ENCODE measurements around the gene MALAT1. TPM values are rescaled to one million over a fixed set of nuclear protein-coding genes. Genes with fewer than 3 reads are reported as not detected.

Gene MALAT1
- total and polyA plus RNA-seq, 10 of the 15 experiments (the other 5 are each of a cell fraction or from before 2014, with no cell fraction given): 448 to 8,160 (median 2,019) TPM

GRCh38 chr11:65501186-65501471 is 2.3 kb downstream of the MALAT1 start (continued):
- no peak for TF ChIP-seq BCL3 (IDR thresholded peaks at IDR 0.05; ENCODE audit: borderline replicate concordance, insufficient read depth, low read depth, low read length, poor library complexity, severe bottlenecking)
- no peak for TF ChIP-seq SMAD1 (IDR thresholded peaks at IDR 0.05; ENCODE audit: low read depth, partially characterized antibody)
- TF ChIP-seq SREBF2 (IDR thresholded peaks at IDR 0.05; ENCODE audit: low read length): no peak
- peak; percentile 11; the same call in 1 of the 2 replicates for TF ChIP-seq BMI1 (IDR thresholded peaks at IDR 0.05; ENCODE audit: borderline replicate concordance)
- TF ChIP-seq DPF2 (IDR thresholded peaks at IDR 0.05): no peak
- TF ChIP-seq HDAC6 (IDR thresholded peaks at IDR 0.05; ENCODE audit: unreplicated experiment): peak; percentile 16

DNA sequence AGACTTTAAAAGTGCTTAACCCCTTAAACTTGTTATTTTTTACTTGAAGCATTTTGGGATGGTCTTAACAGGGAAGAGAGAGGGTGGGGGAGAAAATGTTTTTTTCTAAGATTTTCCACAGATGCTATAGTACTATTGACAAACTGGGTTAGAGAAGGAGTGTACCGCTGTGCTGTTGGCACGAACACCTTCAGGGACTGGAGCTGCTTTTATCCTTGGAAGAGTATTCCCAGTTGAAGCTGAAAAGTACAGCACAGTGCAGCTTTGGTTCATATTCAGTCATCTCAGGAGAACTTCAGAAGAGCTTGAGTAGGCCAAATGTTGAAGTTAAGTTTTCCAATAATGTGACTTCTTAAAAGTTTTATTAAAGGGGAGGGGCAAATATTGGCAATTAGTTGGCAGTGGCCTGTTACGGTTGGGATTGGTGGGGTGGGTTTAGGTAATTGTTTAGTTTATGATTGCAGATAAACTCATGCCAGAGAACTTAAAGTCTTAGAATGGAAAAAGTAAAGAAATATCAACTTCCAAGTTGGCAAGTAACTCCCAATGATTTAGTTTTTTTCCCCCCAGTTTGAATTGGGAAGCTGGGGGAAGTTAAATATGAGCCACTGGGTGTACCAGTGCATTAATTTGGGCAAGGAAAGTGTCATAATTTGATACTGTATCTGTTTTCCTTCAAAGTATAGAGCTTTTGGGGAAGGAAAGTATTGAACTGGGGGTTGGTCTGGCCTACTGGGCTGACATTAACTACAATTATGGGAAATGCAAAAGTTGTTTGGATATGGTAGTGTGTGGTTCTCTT is 2.8 kb downstream of the MALAT1 start:
- no peak overlapping the region for H2AFZ ChIP-seq (ENCODE audit: control insufficient read depth, low read depth, low read length)
- DNase-seq (ENCODE audit: low read depth, low spot score) (no peak), ATAC-seq (no peak), FAIRE-seq (no peak)
- CTCF ChIA-PET: interaction anchor here (0.6 to 27.9 kb wide), 9 partner anchors 13 to 168 kb away, joined by 3 to 728 read pairs (median 4); partner anchors contain the start of gene DPF2
- peaks cover 12% of the 10 kb centered on the region for H3K4me1 ChIP-seq (ENCODE audit: control insufficient read depth, insufficient read depth, low read length)
- intact Hi-C loops (cut with micrococcal nuclease; ENCODE audit: unreplicated experiment): no loop called here
- peaks cover 96% of the 10 kb centered on the region for H3K79me2 ChIP-seq (ENCODE audit: control insufficient read depth, insufficient read depth, low read length)
- peak overlapping the region; percentile 98 for H3K4me3 ChIP-seq
- H3K9ac ChIP-seq (ENCODE audit: control insufficient read depth, insufficient read depth, low read length): peak overlapping the region; percentile 100
- 0% methylated on average over 3 of the region's 3 CpGs for WGBS (ENCODE audit: insufficient coverage, insufficient replicate concordance, low lambda C conversion rate, missing lambda C conversion rate)
- RAD21 ChIA-PET (ENCODE audit: unreplicated experiment): interaction anchor here (1.7 to 14.2 kb wide), 5 partner anchors 9 to 80 kb away, joined by 5 to 282 read pairs (median 179); partner anchors contain the start of gene NEAT1
- no peak overlapping the region for H3K4me2 ChIP-seq (ENCODE audit: control insufficient read depth, insufficient read depth)
- SMC1A ChIA-PET (ENCODE audit: uncharacterized antibody, unreplicated experiment): interaction anchor here (0.6 to 19.3 kb wide), 8 partner anchors 9 to 87 kb away, joined by 3 to 481 read pairs (median 7); partner anchors contain the start of gene MALAT1
- peaks cover 6 to 36% of the 10 kb centered on the region in 2 experiments for H3K36me3 ChIP-seq (ENCODE audit: control insufficient read depth in 2 of 2, insufficient read depth in 2 of 2, low read length in 1 of 2)
- POLR2A ChIA-PET: interaction anchor here (0.7 to 10.3 kb wide), 9 partner anchors 9 to 124 kb away, joined by 3 to 323 read pairs (median 6); partner anchors contain the start of genes MALAT1, NEAT1 and SLC25A45
- peak overlapping the region; percentile 100; the same call in 1 of the 2 replicates for H3K27ac ChIP-seq (ENCODE audit: control insufficient read depth, insufficient read depth)
- no peaks in the 10 kb centered on the region for H3K27me3 ChIP-seq (replicated peaks in 1 of 2; ENCODE audit: control insufficient read depth in 2 of 2, insufficient read depth in 2 of 2, low read length in 1 of 2)
- BruUV-seq (replicated peaks): no TSS peak
- no peaks in the 10 kb centered on the region for H3K9me3 ChIP-seq (replicated peaks; ENCODE audit: control insufficient read depth, insufficient read depth, low read length)
- H4K20me1 ChIP-seq (ENCODE audit: control insufficient read depth, insufficient read depth): peaks cover 15% of the 10 kb centered on the region
- in situ Hi-C loops (cut with MboI): no loop called here
- peak; percentile 54 for TF ChIP-seq ZBTB11 (CRISPR knock-in tag; IDR thresholded peaks at IDR 0.05)
- TF ChIP-seq NRF1 (conservative IDR thresholded peaks at IDR 0.05; ENCODE audit: low read depth, low read length): no peak
- no peak for TF ChIP-seq ZNF207 (IDR thresholded peaks at IDR 0.05; ENCODE audit: borderline replicate concordance)
- TF ChIP-seq SMAD1 (IDR thresholded peaks at IDR 0.05; ENCODE audit: low read depth, partially characterized antibody): peak; percentile 90
- TF ChIP-seq POLR2AphosphoS5 (IDR thresholded peaks at IDR 0.05; ENCODE audit: low read length): peak; percentile 97
- no peak for TF ChIP-seq GABPA (IDR thresholded peaks at IDR 0.05; ENCODE audit: low read depth)
- TF ChIP-seq TCF7 (IDR thresholded peaks at IDR 0.05; ENCODE audit: borderline replicate concordance): no peak
- TF ChIP-seq SRF (IDR thresholded peaks at IDR 0.05; ENCODE audit: low read depth in 2 of 2, low read length in 2 of 2): no peak
- 0 out of 2 replicates have a peak, but pooled peaks have one; percentile 1 for TF ChIP-seq SMC3 (IDR thresholded peaks at IDR 0.05; ENCODE audit: borderline replicate concordance, low read length)
- TF ChIP-seq RBBP5 (conservative IDR thresholded peaks at IDR 0.05): no peak

Measured in GM12878 (cell line).